BE2C (cell line): ENCODE data around the gene LGALS12.
"Not testable (repeated sequence)": the region's sequence is repeated elsewhere in the genome, so short reads cannot be mapped to it uniquely, and the experiment has no call there.

ENCODE experiments used
- DNase-seq: peaks from one replicate; pipeline ENCODE4 v3.0.0-alpha.2; 2020
- H3K27me3 ChIP-seq: fragments of 250-450 bp; sonication (Bioruptor Pico); 2 replicates; pipeline ENCODE4 v1.5.1; 2020; ENCODE audit warnings: mild to moderate bottlenecking
- H3K36me3 ChIP-seq: fragments of 250-450 bp; sonication (Bioruptor Pico); 2 replicates; pipeline ENCODE4 v1.5.1; 2020; ENCODE audit warnings: mild to moderate bottlenecking
- H3K4me1 ChIP-seq: fragments of 250-450 bp; sonication (Bioruptor Pico); 2 replicates; pipeline ENCODE4 v1.5.1; 2020
- H3K4me3 ChIP-seq: 2 replicates; pipeline ENCODE4 v1.5.1; 2011; ENCODE audit warnings: low read depth, low read length
- H3K9me3 ChIP-seq: fragments of 250-450 bp; sonication (Bioruptor Pico); 2 replicates; pipeline ENCODE4 v1.5.1; 2020
- TF ChIP-seq, protein P1 (sequence below): IDR thresholded peaks from 2 replicates; pipeline ENCODE4 v1.5.1; 2012; ENCODE audit warnings: mild to moderate bottlenecking, low read depth, low read length

LGALS12 gene

DNA sequence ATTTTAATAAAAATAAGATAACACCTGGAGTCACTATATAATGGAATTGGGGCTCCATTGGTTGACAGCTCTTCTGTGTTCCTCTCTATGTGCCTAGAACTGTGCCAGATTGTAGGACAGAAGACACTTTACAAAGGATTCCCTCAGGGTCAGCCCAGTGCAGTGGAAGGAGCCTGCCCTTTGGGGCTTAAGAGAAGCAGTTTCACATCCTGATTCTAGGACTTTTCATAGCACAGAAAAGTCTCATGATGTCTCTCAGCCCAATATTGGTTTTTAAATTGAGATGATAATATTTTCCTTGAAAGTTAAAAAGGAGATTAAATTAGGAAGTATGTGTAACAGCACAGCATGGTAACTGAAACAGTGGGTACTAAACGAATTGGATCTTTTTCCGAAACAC, 37.8 kb downstream of the LGALS12 start:
- H3K27me3 ChIP-seq = no peaks in the 10 kb centered on the region
- TF ChIP-seq, protein P1, sequence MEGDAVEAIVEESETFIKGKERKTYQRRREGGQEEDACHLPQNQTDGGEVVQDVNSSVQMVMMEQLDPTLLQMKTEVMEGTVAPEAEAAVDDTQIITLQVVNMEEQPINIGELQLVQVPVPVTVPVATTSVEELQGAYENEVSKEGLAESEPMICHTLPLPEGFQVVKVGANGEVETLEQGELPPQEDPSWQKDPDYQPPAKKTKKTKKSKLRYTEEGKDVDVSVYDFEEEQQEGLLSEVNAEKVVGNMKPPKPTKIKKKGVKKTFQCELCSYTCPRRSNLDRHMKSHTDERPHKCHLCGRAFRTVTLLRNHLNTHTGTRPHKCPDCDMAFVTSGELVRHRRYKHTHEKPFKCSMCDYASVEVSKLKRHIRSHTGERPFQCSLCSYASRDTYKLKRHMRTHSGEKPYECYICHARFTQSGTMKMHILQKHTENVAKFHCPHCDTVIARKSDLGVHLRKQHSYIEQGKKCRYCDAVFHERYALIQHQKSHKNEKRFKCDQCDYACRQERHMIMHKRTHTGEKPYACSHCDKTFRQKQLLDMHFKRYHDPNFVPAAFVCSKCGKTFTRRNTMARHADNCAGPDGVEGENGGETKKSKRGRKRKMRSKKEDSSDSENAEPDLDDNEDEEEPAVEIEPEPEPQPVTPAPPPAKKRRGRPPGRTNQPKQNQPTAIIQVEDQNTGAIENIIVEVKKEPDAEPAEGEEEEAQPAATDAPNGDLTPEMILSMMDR = no peak
- no peaks in the 10 kb centered on the region for H3K9me3 ChIP-seq
- H3K4me3 ChIP-seq = no peak overlapping the region
- DNase-seq = no peak
- no peaks in the 10 kb centered on the region for H3K36me3 ChIP-seq
- no peaks in the 10 kb centered on the region for H3K4me1 ChIP-seq

DNA sequence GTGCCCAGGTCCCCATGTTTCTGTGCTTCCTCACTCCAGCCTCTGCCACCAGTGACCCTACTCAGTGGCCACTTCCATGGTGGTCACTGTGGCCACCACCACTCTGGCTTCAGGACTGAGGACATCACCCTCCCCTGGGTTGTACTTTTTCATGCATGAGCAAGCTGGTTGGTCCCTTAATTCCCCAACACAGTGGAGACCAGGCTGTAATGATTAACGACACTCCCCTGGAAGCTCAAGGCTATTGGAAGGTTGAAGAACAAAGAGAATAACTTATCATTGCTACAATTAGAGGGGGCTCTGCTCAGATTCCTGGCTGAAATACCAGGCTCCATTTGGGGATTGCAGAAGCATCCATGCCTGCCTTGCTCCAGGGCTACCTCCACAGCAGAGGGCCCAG, 41.2 kb downstream of the LGALS12 start:
- Histone ChIP-seq H3K4me3 (no peak overlapping the region), H3K27me3 (no peaks in the 10 kb centered on the region), H3K9me3 (no peaks in the 10 kb centered on the region), H3K36me3 (no peaks in the 10 kb centered on the region), H3K4me1 (no peaks in the 10 kb centered on the region)
- TF ChIP-seq, protein P1 = no peak
- DNase-seq = no peak

DNA sequence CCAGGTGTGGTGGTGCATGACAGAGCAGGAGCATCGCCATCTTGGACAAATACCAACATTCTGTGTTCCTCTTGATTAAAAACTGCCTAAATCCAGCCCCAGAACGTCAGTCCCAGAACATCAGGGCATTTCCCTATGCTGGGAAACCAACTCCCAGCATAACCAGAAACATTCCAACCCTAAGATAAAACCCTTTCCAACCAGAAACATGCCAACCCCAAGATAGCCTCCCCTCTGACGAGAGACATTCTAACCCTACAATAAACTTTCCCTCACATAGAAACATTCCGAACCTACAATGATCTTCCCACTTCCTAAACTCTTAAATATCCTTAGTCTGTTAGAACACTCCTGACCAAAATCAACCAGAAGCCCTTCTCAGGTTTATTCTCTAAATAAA, 42.3 kb downstream of the LGALS12 start:
- Histone ChIP-seq H3K36me3 (no peaks in the 10 kb centered on the region), H3K9me3 (no peaks in the 10 kb centered on the region), H3K4me3 (no peak overlapping the region), H3K27me3 (no peaks in the 10 kb centered on the region), H3K4me1 (no peaks in the 10 kb centered on the region)
- TF ChIP-seq, protein P1 = no peak
- DNase-seq = no peak

DNA sequence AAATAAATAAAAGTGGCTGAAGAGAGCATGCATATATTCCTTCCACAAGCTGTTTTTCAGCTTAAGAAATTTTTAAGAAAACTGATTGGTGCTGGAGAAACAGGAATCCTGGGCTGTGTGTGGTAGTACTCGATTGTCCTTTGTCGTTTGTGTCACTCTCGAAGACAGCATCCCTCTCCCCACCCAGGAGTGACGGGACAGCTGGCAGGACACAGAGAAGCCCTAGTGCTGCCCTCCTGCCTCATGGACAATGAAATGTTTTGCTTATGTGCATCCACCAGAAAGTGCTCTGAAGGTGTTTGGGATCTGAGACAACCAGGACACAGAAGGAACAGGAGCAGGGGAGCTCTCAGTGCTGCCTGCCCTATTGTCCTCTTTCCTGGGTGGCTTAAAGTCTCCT, 43.5 kb downstream of the LGALS12 start:
- Histone ChIP-seq H3K36me3 (no peaks in the 10 kb centered on the region), H3K9me3 (no peaks in the 10 kb centered on the region), H3K4me1 (no peaks in the 10 kb centered on the region), H3K4me3 (no peak overlapping the region), H3K27me3 (no peaks in the 10 kb centered on the region)
- TF ChIP-seq, protein P1 = no peak
- DNase-seq = no peak

DNA sequence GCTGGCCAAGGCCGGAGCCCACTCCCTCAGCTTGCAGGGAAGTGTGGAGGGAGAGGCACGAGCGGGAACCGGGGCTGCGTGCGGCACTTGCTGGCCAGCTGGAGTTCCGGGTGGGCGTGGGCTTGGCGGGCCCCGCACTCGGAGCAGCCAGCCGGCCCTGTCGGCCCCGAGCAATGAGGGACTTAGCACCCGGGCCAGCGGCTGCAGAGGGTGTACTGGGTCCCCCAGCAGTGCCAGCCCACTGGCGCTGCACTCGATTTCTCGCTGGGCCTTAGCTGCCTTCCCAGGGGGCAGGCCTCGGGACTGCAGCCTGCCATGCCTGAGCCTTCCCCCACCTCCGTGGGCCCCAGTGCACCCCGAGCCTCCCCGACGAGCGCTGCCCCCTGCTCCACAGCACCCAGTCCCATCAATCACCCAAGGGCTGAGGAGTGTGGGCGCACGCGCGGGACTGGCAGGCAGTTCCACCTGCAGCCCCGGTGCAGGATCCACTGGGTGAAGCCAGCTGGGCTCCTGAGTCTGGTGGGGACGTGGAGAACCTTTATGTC, 44.3 kb downstream of the LGALS12 start:
- not testable (repeated sequence) for H3K27me3 ChIP-seq, H3K9me3 ChIP-seq, DNase-seq, H3K36me3 ChIP-seq, H3K4me1 ChIP-seq, H3K4me3 ChIP-seq

DNA sequence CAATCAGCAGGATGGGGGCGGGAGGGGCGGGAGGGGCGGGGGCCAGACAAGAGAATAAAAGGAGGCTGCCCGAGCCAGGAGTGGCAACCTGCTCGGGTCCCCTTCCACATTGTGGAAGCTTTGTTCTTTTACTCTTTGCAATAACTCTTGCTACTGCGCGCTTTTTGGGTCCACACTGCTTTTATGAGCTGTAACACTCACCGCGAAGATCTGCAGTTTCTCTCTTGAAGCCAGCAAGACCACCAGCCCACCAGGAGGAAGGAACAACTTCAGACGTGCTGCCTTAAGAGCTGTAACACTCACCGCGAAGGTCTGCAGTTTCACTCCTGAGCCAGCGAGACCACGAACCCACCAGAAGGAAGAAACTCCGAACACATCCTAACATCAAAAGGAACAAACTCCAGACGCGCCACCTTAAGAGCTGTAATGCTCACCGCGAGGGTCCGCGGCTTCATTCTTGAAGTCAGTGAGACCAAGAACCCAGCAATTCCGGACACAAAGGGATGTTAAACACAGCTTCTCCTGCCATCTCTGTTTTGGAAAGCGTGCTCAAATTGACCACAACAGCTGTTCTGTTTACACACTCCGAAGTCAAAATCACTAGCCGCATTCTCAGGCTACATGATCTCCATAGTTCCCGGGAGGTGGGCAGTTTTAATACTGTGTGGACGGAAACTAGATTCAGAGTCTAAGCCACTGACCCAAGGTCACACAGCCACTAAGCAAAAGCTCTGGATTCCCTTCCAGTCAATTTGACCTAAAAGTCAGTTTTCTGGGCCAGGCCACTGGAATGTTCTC, 45.4 kb downstream of the LGALS12 start:
- TF ChIP-seq, protein P1 = no peak
- no peaks in the 10 kb centered on the region for H3K36me3 ChIP-seq
- H3K9me3 ChIP-seq = no peaks in the 10 kb centered on the region
- no peaks in the 10 kb centered on the region for H3K4me1 ChIP-seq
- no peak overlapping the region for H3K4me3 ChIP-seq
- DNase-seq = no peak
- no peaks in the 10 kb centered on the region for H3K27me3 ChIP-seq
